ENCODE measurements around the gene PTPA. TPM values are rescaled to one million over a fixed set of nuclear protein-coding genes. Genes with fewer than 3 reads are reported as not detected.

PTPA gene
- total RNA-seq, 2 donors from 2014 or later: 81.3 to 89.9 TPM

DNA sequence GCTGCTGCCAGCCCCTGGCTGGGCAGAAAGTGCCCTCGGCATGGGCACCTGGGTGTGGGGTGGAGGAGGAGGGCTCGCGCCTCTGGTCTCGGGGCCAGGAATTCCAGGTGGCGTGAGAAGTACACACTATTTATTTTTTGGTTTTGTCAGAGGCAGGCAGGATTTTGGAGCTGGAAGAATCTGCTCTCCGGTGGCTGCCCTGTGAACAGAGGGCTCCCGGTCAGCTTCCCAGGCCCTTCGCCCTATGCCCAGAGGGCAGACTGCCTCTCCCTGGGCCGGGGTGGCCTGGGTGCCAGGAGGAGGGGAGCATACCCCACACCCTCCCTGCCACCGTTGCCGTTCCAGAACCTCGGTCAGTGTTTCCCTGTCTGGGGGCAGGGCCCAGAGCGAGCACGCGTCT lies 22.0 kb upstream of the PTPA start:
- H3K27ac ChIP-seq: no peak overlapping the region
- TF ChIP-seq, protein P1, sequence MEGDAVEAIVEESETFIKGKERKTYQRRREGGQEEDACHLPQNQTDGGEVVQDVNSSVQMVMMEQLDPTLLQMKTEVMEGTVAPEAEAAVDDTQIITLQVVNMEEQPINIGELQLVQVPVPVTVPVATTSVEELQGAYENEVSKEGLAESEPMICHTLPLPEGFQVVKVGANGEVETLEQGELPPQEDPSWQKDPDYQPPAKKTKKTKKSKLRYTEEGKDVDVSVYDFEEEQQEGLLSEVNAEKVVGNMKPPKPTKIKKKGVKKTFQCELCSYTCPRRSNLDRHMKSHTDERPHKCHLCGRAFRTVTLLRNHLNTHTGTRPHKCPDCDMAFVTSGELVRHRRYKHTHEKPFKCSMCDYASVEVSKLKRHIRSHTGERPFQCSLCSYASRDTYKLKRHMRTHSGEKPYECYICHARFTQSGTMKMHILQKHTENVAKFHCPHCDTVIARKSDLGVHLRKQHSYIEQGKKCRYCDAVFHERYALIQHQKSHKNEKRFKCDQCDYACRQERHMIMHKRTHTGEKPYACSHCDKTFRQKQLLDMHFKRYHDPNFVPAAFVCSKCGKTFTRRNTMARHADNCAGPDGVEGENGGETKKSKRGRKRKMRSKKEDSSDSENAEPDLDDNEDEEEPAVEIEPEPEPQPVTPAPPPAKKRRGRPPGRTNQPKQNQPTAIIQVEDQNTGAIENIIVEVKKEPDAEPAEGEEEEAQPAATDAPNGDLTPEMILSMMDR (IDR thresholded peaks at IDR 0.05): no peak
- H3K36me3 ChIP-seq: peaks cover 41% of the 10 kb centered on the region
- H3K9me3 ChIP-seq: no peaks in the 10 kb centered on the region
- H3K4me3 ChIP-seq: no peak overlapping the region
- H3K27me3 ChIP-seq: no peaks in the 10 kb centered on the region
- no peak for DNase-seq (ENCODE audit: low spot score)
- peaks cover 0 to under 1% of the 10 kb centered on the region in 2 donors for H3K4me1 ChIP-seq

DNA sequence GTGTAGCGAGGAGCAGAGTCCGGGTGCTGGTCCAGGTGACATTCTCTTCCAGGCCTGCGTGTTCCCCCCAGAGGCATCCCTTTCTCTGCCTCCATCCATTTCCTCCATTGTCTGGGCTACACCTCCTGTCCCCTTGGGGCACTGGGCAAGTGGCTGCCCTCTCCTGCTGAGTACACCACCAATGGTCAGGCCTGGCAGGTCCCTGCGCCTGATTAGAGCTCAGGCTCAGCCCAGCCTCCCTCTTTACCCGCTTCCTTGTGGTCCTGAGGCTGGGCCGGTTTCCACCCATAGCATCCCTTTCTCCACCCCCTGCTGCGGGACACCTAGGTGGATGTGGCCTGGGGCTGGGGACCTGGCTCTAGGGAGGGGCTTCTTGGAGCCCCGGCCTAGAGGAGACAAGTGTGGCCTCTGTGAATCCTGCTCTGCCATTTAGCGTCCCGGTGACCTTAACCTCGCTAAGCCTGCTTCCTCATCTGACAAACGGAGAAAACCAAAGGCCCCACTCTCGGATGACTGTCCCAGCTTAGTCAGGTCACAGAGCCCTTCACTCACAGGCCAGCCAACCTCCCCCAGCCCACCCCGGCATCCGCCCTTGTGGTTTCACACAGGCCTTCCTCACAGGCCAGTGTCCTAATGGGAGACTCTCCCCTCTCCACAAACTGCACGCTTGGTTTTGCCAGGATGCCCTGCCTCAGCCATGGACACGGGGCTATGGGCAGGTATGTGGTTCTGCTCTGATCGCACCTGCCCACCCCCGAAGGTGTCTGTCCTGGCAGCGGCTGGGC lies 17.4 kb upstream of the PTPA start:
- no peak for DNase-seq (ENCODE audit: low spot score)
- Histone ChIP-seq H3K27ac (no peak overlapping the region), H3K27me3 (no peaks in the 10 kb centered on the region), H3K9me3 (no peaks in the 10 kb centered on the region), H3K36me3 (peaks cover 50% of the 10 kb centered on the region), H3K4me3 (no peak overlapping the region), H3K4me1 (peaks cover 0 to 7% of the 10 kb centered on the region in 2 donors)
- TF ChIP-seq, protein P1 (IDR thresholded peaks at IDR 0.05): no peak

DNA sequence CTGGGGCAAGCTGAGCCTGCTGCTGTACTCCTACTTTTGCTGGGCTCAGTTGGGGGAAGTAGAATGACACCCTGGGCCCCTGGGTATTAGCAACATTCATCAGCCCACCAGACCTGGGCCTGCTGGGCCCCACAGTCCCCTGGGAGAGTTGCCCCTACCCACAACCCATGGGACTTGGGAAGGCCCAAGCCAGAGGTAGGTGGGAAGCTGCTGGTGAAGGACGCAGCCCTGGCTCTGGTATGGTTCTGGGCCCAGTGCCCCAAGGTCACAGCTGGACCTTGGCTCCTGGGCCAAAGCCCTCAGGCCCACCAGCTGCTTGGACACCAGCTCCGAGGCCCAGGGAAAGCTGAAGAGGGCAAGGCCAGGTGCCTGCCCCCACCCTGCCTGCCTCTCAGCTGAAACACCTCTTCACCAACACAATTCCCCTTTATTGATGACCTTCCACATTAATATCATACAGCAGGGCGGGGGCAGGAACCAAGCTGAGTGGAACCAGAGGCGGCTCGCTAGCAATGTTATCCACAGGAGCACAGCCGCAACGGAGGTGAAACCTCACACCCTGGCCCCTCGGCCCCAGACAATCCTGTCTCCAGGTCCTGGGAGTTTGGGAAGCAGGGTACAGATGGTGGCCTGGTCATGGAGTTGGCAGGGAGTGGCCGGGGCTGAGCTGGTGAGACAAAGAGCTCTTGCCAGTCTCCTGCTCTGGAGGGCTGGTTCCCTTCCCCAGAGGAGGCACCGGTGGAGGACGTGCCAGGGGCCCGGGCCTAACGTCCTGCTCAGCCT lies 16.6 kb upstream of the PTPA start:
- TF ChIP-seq, protein P1 (IDR thresholded peaks at IDR 0.05): no peak
- Histone ChIP-seq H3K27me3 (no peaks in the 10 kb centered on the region), H3K9me3 (no peaks in the 10 kb centered on the region), H3K36me3 (peaks cover 42% of the 10 kb centered on the region), H3K4me3 (no peak overlapping the region), H3K27ac (no peak overlapping the region), H3K4me1 (peaks cover 0 to 7% of the 10 kb centered on the region in 2 donors)
- DNase-seq (ENCODE audit: low spot score): no peak

DNA sequence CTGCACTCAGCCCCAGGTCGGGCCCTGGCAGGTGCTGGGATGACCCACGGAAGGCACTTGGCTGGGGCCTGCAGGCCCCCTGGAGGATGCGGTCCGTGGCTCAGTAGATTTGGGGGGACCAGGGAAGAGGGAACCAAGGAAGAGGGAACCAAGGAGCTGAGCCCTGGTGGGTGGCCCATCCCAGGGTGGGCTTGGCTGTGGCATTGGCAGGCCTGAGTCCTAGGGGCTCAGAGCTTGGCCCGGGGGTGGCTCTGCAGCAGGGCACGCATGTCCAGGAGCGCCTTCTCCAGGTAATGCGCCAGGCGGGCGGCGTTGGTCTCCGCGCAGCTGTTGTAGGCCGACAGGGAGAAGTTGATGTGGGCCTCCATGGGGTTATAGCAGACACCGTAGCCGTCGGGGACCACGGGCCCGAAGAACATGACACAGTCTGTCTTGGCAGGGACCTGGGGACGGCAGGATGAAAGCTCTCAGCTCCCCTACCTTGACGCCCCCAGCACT lies 16.0 kb upstream of the PTPA start:
- Histone ChIP-seq H3K36me3 (peaks cover 38% of the 10 kb centered on the region), H3K9me3 (no peaks in the 10 kb centered on the region), H3K4me3 (no peak overlapping the region), H3K27ac (no peak overlapping the region), H3K27me3 (no peaks in the 10 kb centered on the region), H3K4me1 (peaks cover 0 to 7% of the 10 kb centered on the region in 2 donors)
- no peak for DNase-seq (ENCODE audit: low spot score)
- TF ChIP-seq, protein P1 (IDR thresholded peaks at IDR 0.05): no peak

DNA sequence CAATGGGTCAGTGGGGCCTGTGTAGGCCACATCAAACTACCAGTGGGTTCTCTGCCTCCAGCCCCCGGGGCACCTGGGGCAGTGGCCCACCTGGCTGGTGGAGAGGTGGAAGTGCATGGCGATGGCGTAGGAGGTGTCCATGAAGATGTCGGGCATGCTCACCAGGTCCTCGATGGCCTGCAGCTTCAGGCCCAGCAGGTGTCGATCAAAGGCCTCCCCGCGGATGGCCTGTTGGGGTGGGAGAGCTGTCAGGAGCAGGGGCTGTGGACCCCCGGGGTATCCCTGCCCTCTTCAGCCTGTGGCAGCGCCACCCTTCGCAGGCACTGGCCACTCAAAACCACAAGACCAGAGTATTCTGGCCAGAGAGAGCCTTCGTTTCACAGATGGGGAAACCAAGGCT lies 15.3 kb upstream of the PTPA start:
- Histone ChIP-seq H3K27me3 (no peaks in the 10 kb centered on the region), H3K36me3 (peaks cover 38% of the 10 kb centered on the region), H3K4me1 (peaks cover 0 to 7% of the 10 kb centered on the region in 2 donors), H3K4me3 (no peak overlapping the region), H3K27ac (no peak overlapping the region), H3K9me3 (no peaks in the 10 kb centered on the region)
- TF ChIP-seq, protein P1 (IDR thresholded peaks at IDR 0.05): no peak
- no peak for DNase-seq (ENCODE audit: low spot score)

Data from right atrium auricular region (tissue), 2 donors.